Measurements from ENCODE around the gene ANTXR2. TPM values are rescaled to one million over a fixed set of nuclear protein-coding genes. Genes with fewer than 3 reads are reported as not detected.
"Not testable (repeated sequence)": the region's sequence is repeated elsewhere in the genome, so short reads cannot be mapped to it uniquely, and the experiment has no call there.

The ANTXR2 gene
- total and polyA plus RNA-seq, 4 donors, result 35.3 to 74.6 (median 41.2) TPM

- H3K4me1 ChIP-seq (ENCODE audit: control insufficient read depth, insufficient read depth, low read length), result no peaks in the 10 kb centered on the region
- DNase-seq (ENCODE audit: low read depth in 4 of 6, low spot score in 6 of 6), result no peak
- 93% methylated on average over 2 of the region's 5 CpGs for WGBS (ENCODE audit: insufficient coverage)
Observed at GRCh38 chr4:80006935-80007744, 65.9 kb downstream of the ANTXR2 start.

DNA sequence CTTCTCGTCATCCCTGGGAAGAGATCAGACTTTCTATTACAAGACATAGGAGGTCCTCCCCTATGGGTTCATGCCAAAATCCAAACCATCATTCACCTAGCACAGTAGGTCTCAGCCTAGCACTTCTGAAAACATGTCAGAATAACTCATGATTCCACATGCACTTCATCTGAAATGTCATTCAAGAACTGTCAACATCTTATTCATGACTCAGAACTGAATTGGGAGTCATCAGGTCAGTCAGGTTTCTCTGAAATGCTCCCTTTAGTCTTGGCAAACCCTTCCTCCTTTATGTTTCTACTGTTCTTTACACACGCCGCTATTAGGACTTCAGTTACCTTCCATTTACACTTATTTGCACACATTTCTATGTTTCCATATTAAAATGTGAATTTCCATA lies 67.2 kb downstream of the ANTXR2 start:
- no peaks in the 10 kb centered on the region for H3K4me1 ChIP-seq (ENCODE audit: control insufficient read depth, insufficient read depth, low read length)
- no peak overlapping the region for H3K27ac ChIP-seq (ENCODE audit: low read depth, low read length)
- DNase-seq (ENCODE audit: low read depth in 4 of 6, low spot score in 6 of 6), result no peak
- no peaks in the 10 kb centered on the region for H3K27me3 ChIP-seq (ENCODE audit: control insufficient read depth, insufficient read depth, low read length)
- H3K36me3 ChIP-seq (ENCODE audit: control insufficient read depth, insufficient read depth, low read length), result no peaks in the 10 kb centered on the region
- no peak overlapping the region for H3K4me3 ChIP-seq (ENCODE audit: low read depth, low read length)
- H3K9me3 ChIP-seq (ENCODE audit: control insufficient read depth, insufficient read depth, low read length), result peaks cover 2% of the 10 kb centered on the region
- 29% methylated on average over 1 of the region's 3 CpGs for WGBS (ENCODE audit: insufficient coverage)

More at GRCh38 chr4:80006935-80007744, 65.9 kb downstream of the ANTXR2 start:
- H3K4me3 ChIP-seq (ENCODE audit: low read depth, low read length), result no peak overlapping the region
- no peak overlapping the region for H3K27ac ChIP-seq (ENCODE audit: low read depth, low read length)
- H3K27me3 ChIP-seq (ENCODE audit: control insufficient read depth, insufficient read depth, low read length), result no peaks in the 10 kb centered on the region
- H3K9me3 ChIP-seq (ENCODE audit: control insufficient read depth, insufficient read depth, low read length), result peaks cover 2% of the 10 kb centered on the region
- no peaks in the 10 kb centered on the region for H3K36me3 ChIP-seq (ENCODE audit: control insufficient read depth, insufficient read depth, low read length)

DNA sequence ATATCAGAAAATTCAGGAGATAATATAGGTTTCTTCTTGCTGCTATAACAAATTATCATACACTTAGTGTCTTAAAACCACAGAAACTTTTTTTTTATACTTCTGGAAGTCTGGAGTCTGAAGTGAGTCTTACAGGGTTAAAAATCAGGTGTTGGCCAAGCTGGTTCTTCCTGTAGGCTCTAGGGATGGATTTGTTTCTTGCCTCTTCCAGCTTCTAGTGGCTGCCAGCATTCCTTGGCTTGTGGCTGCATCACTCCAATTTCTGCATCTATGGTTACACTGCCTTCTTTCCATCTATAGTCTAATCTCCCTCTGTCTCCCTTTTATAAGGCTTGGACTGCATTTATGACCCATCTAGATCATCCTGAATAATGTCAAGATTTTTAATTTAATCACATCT lies 68.7 kb downstream of the ANTXR2 start:
- Histone ChIP-seq H3K27me3 (ENCODE audit: control insufficient read depth, insufficient read depth, low read length) (no peaks in the 10 kb centered on the region), H3K9me3 (ENCODE audit: control insufficient read depth, insufficient read depth, low read length) (peaks cover 2% of the 10 kb centered on the region), H3K36me3 (ENCODE audit: control insufficient read depth, insufficient read depth, low read length) (no peaks in the 10 kb centered on the region), H3K4me1 (ENCODE audit: control insufficient read depth, insufficient read depth, low read length) (no peaks in the 10 kb centered on the region), H3K27ac (ENCODE audit: low read depth, low read length) (no peak overlapping the region), H3K4me3 (ENCODE audit: low read depth, low read length) (no peak overlapping the region)
- DNase-seq (ENCODE audit: low read depth in 4 of 6, low spot score in 6 of 6), result no peak

- not testable (repeated sequence) for H3K36me3 ChIP-seq (ENCODE audit: control insufficient read depth, insufficient read depth, low read length); H3K9me3 ChIP-seq (ENCODE audit: control insufficient read depth, insufficient read depth, low read length); H3K27ac ChIP-seq (ENCODE audit: low read depth, low read length); H3K4me1 ChIP-seq (ENCODE audit: control insufficient read depth, insufficient read depth, low read length); H3K27me3 ChIP-seq (ENCODE audit: control insufficient read depth, insufficient read depth, low read length); H3K4me3 ChIP-seq (ENCODE audit: low read depth, low read length); DNase-seq (ENCODE audit: low read depth in 4 of 6, low spot score in 6 of 6)
- WGBS (ENCODE audit: insufficient coverage), result no CpG with 5 or more reads among the region's 1 CpG
Observed at GRCh38 chr4:80002559-80002958, 70.5 kb downstream of the ANTXR2 start.

DNA sequence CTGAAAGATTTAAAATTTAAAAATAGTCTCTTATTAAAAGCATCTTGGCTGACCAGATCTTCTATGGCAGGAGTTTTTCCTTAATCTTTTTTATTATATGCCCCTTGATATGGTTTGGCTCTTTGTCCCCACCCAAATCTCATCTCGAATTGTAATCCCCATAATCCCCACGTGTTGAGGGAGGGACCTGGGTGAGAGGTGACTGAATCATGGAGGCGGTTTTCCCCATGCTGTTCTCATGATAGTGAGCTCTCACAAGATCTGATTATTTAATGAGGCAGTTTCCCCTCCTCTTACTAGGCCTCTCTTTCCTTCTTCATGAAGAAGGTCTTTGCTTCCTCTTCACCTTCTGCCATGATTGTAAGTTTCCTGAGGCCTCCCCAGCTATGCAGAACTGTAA lies 74.0 kb downstream of the ANTXR2 start:
- WGBS (ENCODE audit: insufficient coverage), result no CpG with 5 or more reads among the region's 3 CpGs

GRCh38 chr4:79998201-79998600 lies 74.8 kb downstream of the ANTXR2 start:
- H3K27me3 ChIP-seq (ENCODE audit: control insufficient read depth, insufficient read depth, low read length), result no peaks in the 10 kb centered on the region
- H3K4me1 ChIP-seq (ENCODE audit: control insufficient read depth, insufficient read depth, low read length), result no peaks in the 10 kb centered on the region
- DNase-seq (ENCODE audit: low read depth in 4 of 6, low spot score in 6 of 6), result no peak
- WGBS (ENCODE audit: insufficient coverage), result no CpG with 5 or more reads among the region's 1 CpG
- no peaks in the 10 kb centered on the region for H3K36me3 ChIP-seq (ENCODE audit: control insufficient read depth, insufficient read depth, low read length)
- H3K4me3 ChIP-seq (ENCODE audit: low read depth, low read length), result no peak overlapping the region
- H3K9me3 ChIP-seq (ENCODE audit: control insufficient read depth, insufficient read depth, low read length), result no peaks in the 10 kb centered on the region
- no peak overlapping the region for H3K27ac ChIP-seq (ENCODE audit: low read depth, low read length)

More for the DNA sequence above, 74.0 kb downstream of the ANTXR2 start:
- not testable (repeated sequence) for DNase-seq (ENCODE audit: low read depth in 4 of 6, low spot score in 6 of 6); H3K9me3 ChIP-seq (ENCODE audit: control insufficient read depth, insufficient read depth, low read length); H3K36me3 ChIP-seq (ENCODE audit: control insufficient read depth, insufficient read depth, low read length); H3K4me3 ChIP-seq (ENCODE audit: low read depth, low read length); H3K27ac ChIP-seq (ENCODE audit: low read depth, low read length); H3K27me3 ChIP-seq (ENCODE audit: control insufficient read depth, insufficient read depth, low read length); H3K4me1 ChIP-seq (ENCODE audit: control insufficient read depth, insufficient read depth, low read length)

- Histone ChIP-seq H3K27ac (ENCODE audit: low read depth, low read length) (no peak overlapping the region), H3K4me3 (ENCODE audit: low read depth, low read length) (no peak overlapping the region), H3K9me3 (ENCODE audit: control insufficient read depth, insufficient read depth, low read length) (no peaks in the 10 kb centered on the region), H3K4me1 (ENCODE audit: control insufficient read depth, insufficient read depth, low read length) (no peaks in the 10 kb centered on the region), H3K27me3 (ENCODE audit: control insufficient read depth, insufficient read depth, low read length) (no peaks in the 10 kb centered on the region), H3K36me3 (ENCODE audit: control insufficient read depth, insufficient read depth, low read length) (no peaks in the 10 kb centered on the region)
- DNase-seq (ENCODE audit: low read depth in 4 of 6, low spot score in 6 of 6), result peak in 1 of 6 donors; percentile 94
- WGBS (ENCODE audit: insufficient coverage), result no CpG with 5 or more reads among the region's 2 CpGs
Observed at GRCh38 chr4:79996851-79997250, 76.2 kb downstream of the ANTXR2 start.

DNA sequence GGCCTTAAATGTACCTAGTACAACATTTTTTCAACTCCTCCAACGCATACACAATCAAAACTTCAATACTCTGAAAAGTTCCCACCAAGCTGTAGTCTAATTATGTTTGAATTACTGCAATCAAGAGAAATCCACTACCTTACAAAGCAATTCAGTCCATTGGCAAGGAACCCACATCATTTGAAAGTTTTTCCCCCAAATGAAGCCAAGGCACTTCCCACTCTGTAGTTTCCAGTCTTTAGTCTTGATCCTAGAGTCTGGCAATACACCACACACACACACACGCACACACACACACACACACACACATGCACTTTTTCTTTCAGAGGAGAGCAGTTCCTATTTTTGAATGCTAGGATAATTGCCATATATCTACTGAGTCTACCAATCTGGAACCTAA lies 79.6 kb downstream of the ANTXR2 start:
- H3K9me3 ChIP-seq (ENCODE audit: control insufficient read depth, insufficient read depth, low read length), result no peaks in the 10 kb centered on the region
- no CpG with 5 or more reads among the region's 2 CpGs for WGBS (ENCODE audit: insufficient coverage)
- no peaks in the 10 kb centered on the region for H3K36me3 ChIP-seq (ENCODE audit: control insufficient read depth, insufficient read depth, low read length)
- H3K4me3 ChIP-seq (ENCODE audit: low read depth, low read length), result no peak overlapping the region
- H3K4me1 ChIP-seq (ENCODE audit: control insufficient read depth, insufficient read depth, low read length), result no peaks in the 10 kb centered on the region
- H3K27me3 ChIP-seq (ENCODE audit: control insufficient read depth, insufficient read depth, low read length), result no peaks in the 10 kb centered on the region
- DNase-seq (ENCODE audit: low read depth in 4 of 6, low spot score in 6 of 6), result peak in 1 of 6 donors; percentile 51
- no peak overlapping the region for H3K27ac ChIP-seq (ENCODE audit: low read depth, low read length)

- Histone ChIP-seq H3K4me1 (ENCODE audit: control insufficient read depth, insufficient read depth, low read length) (no peaks in the 10 kb centered on the region), H3K36me3 (ENCODE audit: control insufficient read depth, insufficient read depth, low read length) (no peaks in the 10 kb centered on the region), H3K4me3 (ENCODE audit: low read depth, low read length) (no peak overlapping the region), H3K27me3 (ENCODE audit: control insufficient read depth, insufficient read depth, low read length) (no peaks in the 10 kb centered on the region), H3K9me3 (ENCODE audit: control insufficient read depth, insufficient read depth, low read length) (peaks cover under 1% of the 10 kb centered on the region), H3K27ac (ENCODE audit: low read depth, low read length) (no peak overlapping the region)
- DNase-seq (ENCODE audit: low read depth in 4 of 6, low spot score in 6 of 6), result no peak
- WGBS (ENCODE audit: insufficient coverage), result 80% methylated on average over 1 of the region's 3 CpGs
Observed at GRCh38 chr4:79991601-79992000, 81.4 kb downstream of the ANTXR2 start.

DNA sequence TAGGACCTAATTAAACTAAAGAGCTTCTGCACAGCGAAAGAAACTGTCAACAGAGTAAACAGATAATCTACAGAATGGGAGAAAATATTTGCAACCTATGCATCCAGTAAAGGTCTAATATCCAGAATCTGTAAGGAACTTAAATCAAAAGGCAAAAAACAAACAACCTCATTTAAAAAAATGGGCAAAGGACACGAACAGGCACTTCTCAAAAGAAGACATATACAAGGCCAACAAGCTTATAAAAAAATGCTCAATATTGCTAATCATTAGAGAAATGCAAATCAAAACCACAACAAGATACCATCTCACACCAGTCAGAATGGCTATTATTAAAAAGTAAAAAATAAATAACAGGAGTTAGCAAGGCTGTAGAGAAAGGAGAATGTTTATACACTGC lies 81.9 kb downstream of the ANTXR2 start:
- not testable (repeated sequence) for H3K4me1 ChIP-seq (ENCODE audit: control insufficient read depth, insufficient read depth, low read length); DNase-seq (ENCODE audit: low read depth in 4 of 6, low spot score in 6 of 6); H3K27me3 ChIP-seq (ENCODE audit: control insufficient read depth, insufficient read depth, low read length); H3K9me3 ChIP-seq (ENCODE audit: control insufficient read depth, insufficient read depth, low read length); H3K36me3 ChIP-seq (ENCODE audit: control insufficient read depth, insufficient read depth, low read length); H3K27ac ChIP-seq (ENCODE audit: low read depth, low read length); H3K4me3 ChIP-seq (ENCODE audit: low read depth, low read length)
- WGBS (ENCODE audit: insufficient coverage), result no CpG with 5 or more reads among the region's 2 CpGs

Measured in spinal cord (tissue), 10 donors.